ENCODE results near the gene ERO1A. TPM values are rescaled to one million over a fixed set of nuclear protein-coding genes. Genes with fewer than 3 reads are reported as not detected.
"Not testable (repeated sequence)": the region's sequence is repeated elsewhere in the genome, so short reads cannot be mapped to it uniquely, and the experiment has no call there.

Gene ERO1A, protein sequence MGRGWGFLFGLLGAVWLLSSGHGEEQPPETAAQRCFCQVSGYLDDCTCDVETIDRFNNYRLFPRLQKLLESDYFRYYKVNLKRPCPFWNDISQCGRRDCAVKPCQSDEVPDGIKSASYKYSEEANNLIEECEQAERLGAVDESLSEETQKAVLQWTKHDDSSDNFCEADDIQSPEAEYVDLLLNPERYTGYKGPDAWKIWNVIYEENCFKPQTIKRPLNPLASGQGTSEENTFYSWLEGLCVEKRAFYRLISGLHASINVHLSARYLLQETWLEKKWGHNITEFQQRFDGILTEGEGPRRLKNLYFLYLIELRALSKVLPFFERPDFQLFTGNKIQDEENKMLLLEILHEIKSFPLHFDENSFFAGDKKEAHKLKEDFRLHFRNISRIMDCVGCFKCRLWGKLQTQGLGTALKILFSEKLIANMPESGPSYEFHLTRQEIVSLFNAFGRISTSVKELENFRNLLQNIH
- total RNA-seq, result 199 and 210 TPM in 2 replicates

- intact Hi-C loops (cut with micrococcal nuclease), result loop anchor here (1.0 to 10.0 kb wide), 3 partner anchors 143 to 1871 kb away; partner anchors contain the start of genes GNG2, GPR137C and TXNDC16
These were observed at the start of gene ERO1A for GRCh38 chr14:52695481-52696091. Gene ERO1A (minus strand): TSS chr14:52695558. CDS start chr14:52695481, 77 bp downstream.

GRCh38 chr14:52741865-52742264 lies 46.5 kb upstream of the ERO1A start:
- intact Hi-C loops (cut with micrococcal nuclease), result loop anchor here (1.0 to 5.0 kb wide), 2 partner anchors 12 to 35 kb away; partner anchors contain the start of genes PSMC6 and STYX

- intact Hi-C loops (cut with micrococcal nuclease), result loop anchor here (5.0 kb wide), 1 partner anchor 33 kb away; the partner anchor contains the start of gene PSMC6
These were observed 45.4 kb upstream of the ERO1A start for GRCh38 chr14:52740751-52741150.

DNA sequence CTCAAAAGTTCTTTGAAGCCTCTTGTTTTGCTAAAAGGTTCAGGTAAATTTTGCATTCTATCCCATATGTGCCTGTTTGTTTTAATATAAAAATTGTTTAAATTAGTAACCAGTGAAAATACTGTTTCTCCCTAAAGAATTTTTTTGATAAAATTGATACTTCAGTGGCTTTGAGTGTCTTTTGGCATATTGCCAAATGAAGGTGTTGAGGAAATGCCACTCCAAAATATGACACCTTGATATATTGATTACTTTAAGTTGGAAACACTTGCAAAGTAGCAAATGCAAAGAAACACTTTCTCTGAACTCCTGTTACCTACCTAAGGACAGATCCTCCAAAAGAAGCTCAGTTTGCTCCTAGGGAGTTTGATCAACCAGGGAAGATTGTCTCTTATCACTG lies 43.1 kb upstream of the ERO1A start:
- intact Hi-C loops (cut with micrococcal nuclease), result no loop called here

GRCh38 chr14:52735921-52736489 lies 40.6 kb upstream of the ERO1A start:
- intact Hi-C loops (cut with micrococcal nuclease), result no loop called here

- intact Hi-C loops (cut with micrococcal nuclease), result no loop called here
These were observed 38.5 kb upstream of the ERO1A start for GRCh38 chr14:52733824-52734223.

DNA sequence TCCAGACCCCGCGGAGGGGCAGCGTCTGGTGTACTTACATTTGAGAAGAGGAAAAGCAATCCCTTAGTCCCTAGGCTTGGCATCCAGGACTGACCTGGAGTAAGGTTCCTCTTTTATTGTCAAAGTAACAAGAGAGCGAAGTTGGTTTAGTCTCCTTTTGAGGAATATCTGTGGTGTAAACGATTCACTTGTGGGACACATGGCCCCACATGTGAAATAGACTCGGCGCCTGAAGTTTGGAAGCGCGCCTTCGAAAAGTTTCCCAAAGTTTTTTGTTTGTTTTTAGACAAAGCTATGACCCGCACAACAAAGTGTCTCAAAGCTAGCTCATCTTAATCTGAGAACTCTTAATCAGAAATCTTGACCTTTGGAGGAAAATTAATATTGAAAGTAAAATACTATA lies 35.4 kb upstream of the ERO1A start:
- intact Hi-C loops (cut with micrococcal nuclease), result loop anchor here (1.0 to 2.0 kb wide), 5 partner anchors 12 to 422 kb away; partner anchors contain the start of genes DDHD1, GNPNAT1 and PSMC6

DNA sequence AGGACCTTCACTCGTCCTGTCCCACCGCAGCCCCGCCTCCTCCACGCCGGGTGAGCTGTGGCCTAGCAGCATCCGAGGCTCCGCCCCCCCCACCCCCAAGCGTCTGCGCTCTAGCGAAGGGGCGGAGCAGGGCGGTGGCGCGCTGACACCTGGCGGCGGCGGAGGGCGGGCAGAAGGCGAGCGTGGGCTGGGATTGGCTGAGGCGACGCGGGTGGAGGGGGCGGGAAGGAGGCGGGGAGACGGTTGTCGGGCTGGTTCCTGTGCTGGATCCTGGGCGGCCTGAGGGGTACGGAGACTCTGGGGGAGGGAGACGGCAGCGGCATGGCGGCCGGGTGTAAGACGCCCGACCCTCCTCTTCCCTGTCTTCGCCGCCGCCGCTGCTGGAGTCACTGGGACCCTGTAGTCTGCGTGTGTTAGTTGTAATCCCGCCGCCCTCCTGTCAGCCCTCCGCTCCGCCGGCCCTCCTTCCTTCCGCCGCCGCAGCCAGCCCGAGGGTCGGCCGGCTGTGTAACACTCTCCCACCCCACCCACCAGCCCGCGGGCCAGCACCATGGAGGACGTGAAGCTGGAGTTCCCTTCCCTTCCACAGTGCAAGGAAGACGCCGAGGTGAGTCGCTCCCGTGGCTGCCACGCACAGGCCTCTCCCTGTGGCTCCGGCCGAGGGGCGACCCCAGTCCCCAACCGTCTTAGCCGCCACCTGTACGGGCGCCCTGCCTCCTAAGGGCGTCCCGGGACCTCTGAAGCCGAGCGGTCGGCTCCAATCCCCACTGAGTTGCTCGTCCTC lies 34.8 kb upstream of the ERO1A start, which contains the start of gene STYX:
Gene STYX, plus strand, starts transcription at position 242 of the 784 bp plus-strand sequence. Its CDS starts 309 bp downstream, at position 551.
- intact Hi-C loops (cut with micrococcal nuclease), result loop anchor here (1.0 to 2.0 kb wide), 6 partner anchors 12 to 423 kb away; partner anchors contain the start of genes DDHD1, GNPNAT1, GPR137C and PSMC6

DNA sequence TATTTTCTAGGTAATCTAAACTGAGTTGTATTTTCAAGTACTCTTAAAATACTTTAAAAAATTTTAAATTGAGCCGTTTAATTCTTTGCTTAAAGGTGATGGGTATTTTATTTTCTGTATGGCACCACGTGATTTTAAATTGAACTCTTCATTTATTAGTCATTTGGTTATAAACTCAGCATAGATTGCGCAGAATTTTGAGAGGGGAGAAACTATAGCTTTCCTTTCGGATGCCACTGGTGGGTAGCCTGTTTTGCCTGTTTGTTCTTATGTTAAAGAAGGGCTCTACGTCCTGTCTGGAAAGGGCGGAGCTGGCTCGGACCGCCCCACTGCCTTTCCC lies 34.2 kb upstream of the ERO1A start:
- intact Hi-C loops (cut with micrococcal nuclease), result loop anchor here (1.0 kb wide), 1 partner anchor 177 kb away; the partner anchor contains the start of genes GPR137C and TXNDC16

DNA sequence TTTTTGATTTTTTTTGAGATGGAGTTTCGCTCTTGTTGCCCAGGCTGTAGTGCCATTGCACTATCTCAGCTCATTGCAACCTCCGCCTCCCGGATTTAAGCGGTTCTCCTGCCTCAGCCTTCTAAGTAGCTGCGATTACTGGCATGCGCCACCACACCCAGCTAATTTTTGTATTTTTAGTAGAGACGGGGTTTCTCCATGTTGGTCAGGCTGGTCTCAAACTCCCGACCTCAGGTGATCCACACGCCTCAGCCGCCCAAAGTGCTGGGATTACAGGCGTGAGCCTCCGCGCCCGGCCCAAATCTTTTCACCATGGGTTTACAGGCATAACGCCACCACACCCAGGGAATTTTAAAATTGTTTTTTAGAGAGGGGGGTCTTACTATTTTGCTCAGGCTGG lies 33.7 kb upstream of the ERO1A start:
- intact Hi-C loops (cut with micrococcal nuclease), result loop anchor here (1.0 kb wide), 1 partner anchor 177 kb away; the partner anchor contains the start of genes GPR137C and TXNDC16

DNA sequence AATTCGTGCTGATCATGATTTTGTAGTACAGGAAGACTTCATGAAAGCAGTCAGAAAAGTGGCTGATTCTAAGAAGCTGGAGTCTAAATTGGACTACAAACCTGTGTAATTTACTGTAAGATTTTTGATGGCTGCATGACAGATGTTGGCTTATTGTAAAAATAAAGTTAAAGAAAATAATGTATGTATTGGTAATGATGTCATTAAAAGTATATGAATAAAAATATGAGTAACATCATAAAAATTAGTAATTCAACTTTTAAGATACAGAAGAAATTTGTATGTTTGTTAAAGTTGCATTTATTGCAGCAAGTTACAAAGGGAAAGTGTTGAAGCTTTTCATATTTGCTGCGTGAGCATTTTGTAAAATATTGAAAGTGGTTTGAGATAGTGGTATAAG lies 32.2 kb upstream of the ERO1A start:
- intact Hi-C loops (cut with micrococcal nuclease), result not testable (repeated sequence)

GRCh38 chr14:52724360-52724644 lies 28.9 kb upstream of the ERO1A start:
- intact Hi-C loops (cut with micrococcal nuclease), result no loop called here

DNA sequence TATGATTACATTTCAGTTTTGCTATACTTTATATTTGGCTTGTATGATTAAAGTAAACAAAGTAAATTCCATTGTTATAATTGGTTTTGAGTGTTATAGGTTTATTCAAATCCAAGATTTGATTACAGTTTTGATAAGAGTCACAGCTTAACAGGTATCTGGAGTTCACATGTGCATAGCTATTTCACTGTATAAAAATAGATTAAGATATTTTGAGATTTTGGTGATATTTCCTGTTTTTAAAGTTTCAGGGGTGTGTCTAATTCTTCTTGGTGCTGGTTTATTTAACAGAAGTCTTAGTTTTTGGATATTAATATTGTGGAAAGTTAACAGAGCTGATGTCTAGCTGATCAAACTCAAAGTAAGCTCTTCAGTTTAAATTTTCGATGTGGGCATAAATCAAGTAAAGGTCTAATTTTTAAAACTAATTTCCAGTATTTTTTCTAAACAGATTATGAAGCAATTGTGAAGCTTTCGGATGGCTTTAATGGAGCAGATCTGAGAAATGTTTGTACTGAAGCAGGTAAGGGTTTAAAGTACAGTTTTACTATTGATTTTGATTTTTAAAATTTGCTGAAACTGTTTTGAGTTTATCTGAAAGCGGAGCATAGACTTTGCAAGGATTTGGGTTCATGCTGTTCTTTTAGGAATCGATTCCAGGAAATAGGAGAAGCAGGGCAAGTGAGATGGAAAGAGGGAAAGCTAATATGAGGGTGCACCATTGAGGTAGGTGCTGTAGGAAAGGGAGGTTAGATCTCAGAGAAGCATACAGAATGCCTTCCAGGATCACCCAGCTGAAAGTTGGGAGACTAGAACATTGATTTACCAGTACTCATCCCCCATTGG lies 28.4 kb upstream of the ERO1A start:
- intact Hi-C loops (cut with micrococcal nuclease), result no loop called here

- intact Hi-C loops (cut with micrococcal nuclease), result no loop called here
These were observed 20.8 kb upstream of the ERO1A start for GRCh38 chr14:52716155-52716554.

- intact Hi-C loops (cut with micrococcal nuclease), result no loop called here
These were observed 16.3 kb upstream of the ERO1A start for GRCh38 chr14:52711666-52712065.

DNA sequence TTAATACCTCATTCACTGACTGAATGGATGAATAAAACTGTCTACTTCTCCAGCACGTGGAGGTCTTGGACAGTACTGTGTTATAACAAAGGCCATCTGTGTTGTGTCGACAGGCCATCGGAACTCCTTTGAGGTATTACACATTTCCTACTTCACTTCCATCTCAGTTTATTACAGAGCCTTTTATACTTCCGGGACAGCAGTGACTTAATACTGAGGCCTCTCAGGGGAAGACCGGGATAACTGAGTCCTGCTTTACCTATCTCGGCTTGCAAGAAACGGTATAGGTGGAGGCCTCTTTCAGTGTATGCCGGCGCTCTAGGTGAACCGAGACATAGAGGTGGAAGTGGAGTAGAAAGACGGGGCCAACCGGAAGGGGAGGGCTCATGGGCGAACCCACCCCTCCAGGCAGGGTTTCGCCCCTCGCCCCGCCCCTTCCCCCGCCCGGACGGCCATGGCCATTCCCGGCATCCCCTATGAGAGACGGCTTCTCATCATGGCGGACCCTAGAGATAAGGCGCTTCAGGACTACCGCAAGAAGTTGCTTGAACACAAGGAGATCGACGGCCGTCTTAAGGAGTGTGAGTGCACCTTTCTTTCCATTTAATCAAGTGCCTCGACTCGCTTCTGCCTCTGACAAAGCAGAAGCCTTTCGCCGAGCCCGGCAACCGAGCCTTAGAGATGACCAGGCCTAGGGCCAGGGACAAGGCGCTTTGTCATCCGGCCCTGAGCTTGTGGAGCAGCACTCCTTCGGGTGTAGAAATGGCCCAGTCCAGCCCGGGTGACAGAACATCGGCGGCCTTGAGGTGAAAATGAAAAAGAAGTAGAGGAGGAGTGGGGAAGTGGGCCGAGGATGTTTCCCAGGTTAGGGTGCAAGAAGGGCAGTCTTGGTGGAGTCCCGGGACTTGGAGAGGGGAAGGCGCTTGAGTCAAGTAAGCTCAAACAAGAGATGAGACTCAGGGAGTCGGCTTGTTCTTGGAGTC lies 11.7 kb upstream of the ERO1A start, which contains the start of gene PSMC6:
Gene PSMC6, plus strand, starts transcription at position 477 of the 983 bp plus-strand sequence. Its CDS starts 20 bp downstream, at position 497.
- intact Hi-C loops (cut with micrococcal nuclease), result loop anchor here (1.0 to 5.0 kb wide), 7 partner anchors 13 to 446 kb away; partner anchors contain the start of genes DDHD1, GNPNAT1, GPR137C and PTGER2

DNA sequence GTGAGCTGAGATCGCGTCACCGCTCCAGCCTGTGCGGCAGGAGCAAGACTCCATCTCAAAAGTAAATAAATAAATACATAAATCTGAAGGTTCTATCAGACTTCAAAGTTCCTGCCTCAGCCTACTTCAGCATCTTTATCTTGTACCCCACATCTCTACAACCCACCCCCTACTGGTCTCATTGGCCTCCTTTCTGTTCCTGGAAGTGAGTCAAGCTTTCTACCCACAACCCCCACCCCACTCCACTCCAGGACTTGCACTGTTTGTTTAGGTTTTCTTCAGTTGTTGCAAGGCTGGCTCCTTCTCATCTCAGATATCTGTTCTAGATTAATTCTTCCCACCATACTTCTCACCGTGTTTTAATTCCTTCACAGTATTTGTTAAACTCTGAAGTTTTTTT lies 10.9 kb upstream of the ERO1A start:
- intact Hi-C loops (cut with micrococcal nuclease), result loop anchor here (2.0 to 5.0 kb wide), 3 partner anchors 36 to 447 kb away; partner anchors contain the start of genes DDHD1 and PTGER2

DNA sequence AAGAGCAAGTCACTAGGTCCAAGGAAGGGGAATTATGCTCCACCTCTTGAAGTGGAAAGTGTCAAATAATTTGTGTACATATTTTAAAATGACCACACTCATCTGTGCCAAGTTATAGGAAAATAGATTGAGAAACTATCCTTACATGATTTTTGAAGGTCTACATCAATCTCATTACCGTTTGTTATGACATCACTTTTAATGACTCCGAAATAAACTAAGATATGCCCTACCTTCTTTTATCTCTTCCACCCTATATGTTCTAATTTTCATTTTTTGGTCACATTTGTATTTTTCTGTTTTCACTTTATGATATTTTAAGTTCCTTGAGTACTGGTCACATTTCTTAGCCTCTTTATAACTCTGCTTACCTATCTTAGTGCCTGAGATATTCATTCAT lies 8.3 kb upstream of the ERO1A start:
- intact Hi-C loops (cut with micrococcal nuclease), result no loop called here
